Measurements from ENCODE around the gene WWC1.
"Not testable (repeated sequence)": the region's sequence is repeated elsewhere in the genome, so short reads cannot be mapped to it uniquely, and the experiment has no call there.

The WWC1 gene

DNA sequence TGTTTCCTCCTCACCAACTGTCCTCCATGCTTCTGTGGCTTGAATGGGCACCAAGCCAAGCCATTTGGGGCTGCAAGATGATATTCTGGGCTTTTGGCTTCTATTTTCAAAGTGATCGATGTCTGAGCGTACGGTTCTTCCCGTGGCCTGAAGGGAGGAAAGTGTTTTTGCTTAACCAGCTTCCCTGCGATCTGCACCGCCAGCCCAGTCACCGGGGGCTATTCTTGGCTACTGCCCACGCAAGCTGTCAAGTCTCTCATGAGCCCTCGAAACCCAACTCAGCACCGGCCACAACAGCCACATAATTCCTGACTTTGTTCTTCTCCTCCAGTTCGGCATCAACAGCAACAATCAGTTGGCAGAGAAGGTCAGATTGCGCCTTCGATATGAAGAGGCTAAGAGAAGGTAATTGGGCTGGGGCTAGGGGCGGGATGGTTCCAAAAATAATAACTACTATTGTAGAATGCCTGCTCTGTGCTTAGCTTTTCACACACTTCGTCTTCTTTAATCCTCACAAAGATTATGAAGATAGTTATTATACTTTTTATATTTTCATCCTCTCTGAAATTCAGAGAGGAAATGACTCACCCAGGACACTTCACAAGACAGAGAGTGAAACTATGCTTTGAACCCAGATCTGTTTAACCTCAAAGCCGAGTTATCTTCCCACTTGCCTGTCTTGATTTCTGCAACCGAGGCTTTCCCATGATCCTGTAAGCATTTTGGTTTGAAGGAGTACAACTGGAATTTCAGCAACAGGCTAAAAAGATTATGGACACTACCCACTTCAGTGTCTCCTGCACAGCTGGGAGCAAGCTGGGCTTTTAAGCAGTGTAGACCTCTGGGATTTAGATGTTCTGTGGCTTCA lies 118.4 kb downstream of the WWC1 start:
- no peak for DNase-seq (ENCODE audit: low read depth, low spot score)

DNA sequence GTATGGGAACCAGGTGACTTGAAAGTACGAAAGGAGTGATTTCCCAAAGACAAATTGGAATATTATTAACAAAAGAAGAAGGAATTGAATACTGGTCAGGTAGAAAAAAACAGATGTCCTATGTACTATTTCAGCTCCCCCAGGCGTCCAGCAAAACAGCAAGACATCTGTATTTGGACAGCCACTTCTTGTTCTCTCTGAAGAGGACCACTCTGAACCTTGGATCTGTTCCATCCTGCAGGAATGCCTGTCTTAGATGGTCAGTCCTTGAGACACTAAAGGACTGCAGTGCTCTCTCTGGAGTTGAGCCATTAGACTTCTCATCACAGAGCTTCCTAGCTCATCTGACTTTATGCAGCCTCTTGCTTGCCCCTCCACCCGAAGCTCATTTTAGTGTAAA lies 120.4 kb downstream of the WWC1 start:
- DNase-seq (ENCODE audit: low read depth, low spot score) = no peak

DNA sequence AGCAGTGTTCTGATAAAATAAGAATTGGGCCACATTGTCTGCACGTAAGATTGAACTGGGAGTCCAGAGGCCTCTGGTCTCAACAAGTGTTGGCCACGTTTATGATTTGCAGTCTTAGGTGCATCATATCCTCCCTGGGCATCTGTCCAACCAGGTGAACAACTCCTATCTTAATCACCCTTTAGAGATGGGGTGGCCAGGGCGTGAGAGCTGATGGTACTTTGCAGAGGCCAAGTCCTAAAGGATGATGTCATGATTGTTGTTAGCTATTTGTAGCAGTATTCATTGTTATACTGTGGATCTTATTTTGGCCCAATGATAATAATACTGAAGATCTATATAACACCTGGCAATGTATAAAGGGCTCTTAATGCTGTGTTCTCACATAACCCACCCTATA lies 121.6 kb downstream of the WWC1 start:
- no peak for DNase-seq (ENCODE audit: low read depth, low spot score)

DNA sequence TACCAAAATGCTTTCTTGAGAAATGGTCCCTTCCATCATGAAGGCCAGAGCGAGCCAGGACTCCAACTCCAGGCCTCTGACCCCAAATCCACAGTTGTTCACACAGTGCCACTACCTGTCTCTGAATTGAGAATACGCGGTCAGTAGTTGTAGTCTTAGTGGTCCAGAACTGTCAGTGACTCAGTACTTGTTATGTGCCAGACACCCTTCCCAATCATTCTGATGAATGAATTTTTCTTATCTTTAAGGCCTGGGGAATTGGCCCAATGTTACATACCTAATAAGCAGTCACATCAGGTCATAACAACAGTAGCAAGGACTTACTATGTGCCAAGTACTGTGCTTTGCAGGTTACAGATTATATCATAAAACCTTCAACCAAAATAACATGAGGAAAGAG lies 122.2 kb downstream of the WWC1 start:
- no peak for DNase-seq (ENCODE audit: low read depth, low spot score)

DNA sequence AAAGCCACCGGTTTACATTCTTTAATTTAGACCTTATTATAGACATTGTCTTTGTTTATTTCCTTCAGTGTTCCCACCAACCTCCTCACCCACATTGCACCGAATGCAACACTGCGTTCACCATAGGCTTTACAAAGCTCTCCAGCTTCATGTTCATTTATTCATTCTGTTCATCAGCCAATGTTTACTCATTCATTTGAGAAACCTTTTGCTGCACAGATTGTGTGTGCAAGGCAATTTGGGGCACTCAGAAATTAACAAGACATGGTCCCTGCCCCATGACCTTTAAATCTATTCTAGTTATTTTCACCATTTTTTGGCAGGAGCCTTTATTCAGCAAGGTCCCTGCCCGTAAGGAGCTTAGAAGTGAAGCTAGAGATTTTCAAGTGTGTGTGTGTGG lies 124.0 kb downstream of the WWC1 start:
- DNase-seq (ENCODE audit: low read depth, low spot score) = no peak

DNA sequence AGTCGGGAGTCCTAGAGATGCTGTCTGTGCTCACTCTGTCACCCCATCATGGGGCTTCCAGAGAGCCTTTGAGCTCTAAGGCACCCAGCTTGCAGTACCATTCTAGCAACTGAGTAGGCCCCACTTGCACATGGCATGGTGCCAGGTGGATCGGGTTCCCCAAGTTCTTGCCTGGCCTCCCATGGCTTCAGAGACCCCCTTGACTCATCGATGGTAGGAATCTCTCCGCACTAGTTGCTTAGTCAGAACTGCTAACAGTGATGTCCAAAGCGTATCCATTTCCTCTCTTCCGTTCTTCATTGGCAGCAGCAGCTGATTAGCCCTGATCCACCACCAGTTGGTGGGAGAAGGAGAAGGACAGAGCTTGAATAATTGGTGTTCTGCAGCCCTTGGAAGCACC lies 124.5 kb downstream of the WWC1 start:
- DNase-seq (ENCODE audit: low read depth, low spot score) = no peak

DNA sequence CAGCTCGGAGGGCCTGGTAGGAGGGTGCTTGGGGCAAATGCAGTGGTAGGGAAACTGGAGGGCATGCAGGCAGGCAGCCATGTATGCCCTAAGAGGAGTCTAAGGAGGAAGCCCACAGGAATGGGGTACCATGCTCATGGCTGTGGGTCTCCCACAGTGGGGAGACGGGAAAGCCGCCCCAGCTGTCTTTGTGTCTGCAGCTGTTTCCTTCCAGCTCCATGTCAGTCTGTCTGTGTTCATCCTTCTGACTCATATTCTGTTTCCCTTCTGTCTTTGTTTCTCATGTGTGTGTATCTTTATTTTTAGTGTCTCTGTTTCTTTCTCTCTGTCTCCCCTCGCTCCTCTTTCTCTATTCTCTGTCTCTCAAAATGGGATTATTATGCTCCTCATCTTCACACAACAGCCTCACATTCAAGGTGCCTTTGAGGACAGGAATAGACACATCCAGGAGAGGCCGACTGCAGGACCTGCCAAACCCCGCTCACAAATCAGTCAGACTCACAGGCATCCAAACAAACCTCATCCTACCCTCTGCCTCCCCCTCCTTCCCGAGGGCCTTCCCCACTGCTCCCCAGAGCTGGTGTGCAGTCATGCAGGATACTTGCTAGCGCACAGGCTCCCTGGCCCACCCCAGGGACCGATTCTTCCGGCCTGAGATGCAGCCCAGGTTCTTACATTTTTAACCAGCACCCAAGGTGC lies 126.4 kb downstream of the WWC1 start:
- DNase-seq (ENCODE audit: low read depth, low spot score) = no peak

DNA sequence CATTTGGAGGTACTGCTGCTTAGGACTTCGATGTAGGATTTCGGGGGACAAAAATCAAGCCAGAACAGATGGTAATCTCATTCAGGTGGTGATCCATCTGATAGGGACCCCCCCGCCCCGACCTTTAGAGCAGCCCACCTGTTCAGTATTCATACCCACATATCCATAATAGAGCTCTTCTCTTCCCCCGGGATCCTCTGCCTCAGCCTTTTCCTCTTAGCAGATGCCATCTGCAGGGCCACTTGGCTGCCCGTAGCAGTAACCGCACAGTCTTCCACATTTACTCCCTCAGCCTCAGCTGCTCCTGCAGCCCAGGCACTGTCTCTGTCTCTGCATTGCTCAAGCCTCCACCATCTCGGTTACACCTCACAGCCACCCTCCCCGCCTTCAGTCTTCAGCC lies 129.0 kb downstream of the WWC1 start:
- DNase-seq (ENCODE audit: low read depth, low spot score) = no peak

DNA sequence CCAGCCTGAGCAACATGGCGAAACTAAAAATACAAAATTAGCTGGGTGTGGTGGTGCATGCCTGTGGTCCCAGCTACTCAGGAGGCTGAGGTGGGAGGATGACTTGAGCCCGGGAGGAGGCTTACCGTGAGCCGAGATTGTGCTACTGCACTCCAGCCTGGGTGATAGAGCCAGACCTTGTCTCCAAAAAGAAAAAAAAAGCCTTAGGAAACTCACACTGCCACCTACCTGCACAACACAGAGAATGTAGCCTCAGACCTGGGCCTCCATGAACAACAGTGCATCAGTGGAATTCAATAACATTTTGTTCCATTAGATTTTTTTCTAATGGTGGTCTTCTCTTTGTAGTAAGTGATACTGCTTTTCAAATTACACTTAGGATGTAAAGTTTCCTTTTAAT lies 131.0 kb downstream of the WWC1 start:
- DNase-seq (ENCODE audit: low read depth, low spot score) = no peak

DNA sequence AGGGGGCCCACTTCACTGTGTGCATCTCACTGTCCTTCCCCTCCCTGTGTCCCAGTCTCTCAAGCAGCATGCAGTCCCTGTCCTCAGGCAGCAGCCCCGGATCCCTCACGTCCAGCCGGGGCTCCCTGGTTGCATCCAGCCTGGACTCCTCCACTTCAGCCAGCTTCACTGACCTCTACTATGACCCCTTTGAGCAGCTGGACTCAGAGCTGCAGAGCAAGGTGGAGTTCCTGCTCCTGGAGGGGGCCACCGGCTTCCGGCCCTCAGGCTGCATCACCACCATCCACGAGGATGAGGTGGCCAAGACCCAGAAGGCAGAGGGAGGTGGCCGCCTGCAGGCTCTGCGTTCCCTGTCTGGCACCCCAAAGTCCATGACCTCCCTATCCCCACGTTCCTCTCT lies 132.0 kb downstream of the WWC1 start:
- DNase-seq (ENCODE audit: low read depth, low spot score) = no peak

DNA sequence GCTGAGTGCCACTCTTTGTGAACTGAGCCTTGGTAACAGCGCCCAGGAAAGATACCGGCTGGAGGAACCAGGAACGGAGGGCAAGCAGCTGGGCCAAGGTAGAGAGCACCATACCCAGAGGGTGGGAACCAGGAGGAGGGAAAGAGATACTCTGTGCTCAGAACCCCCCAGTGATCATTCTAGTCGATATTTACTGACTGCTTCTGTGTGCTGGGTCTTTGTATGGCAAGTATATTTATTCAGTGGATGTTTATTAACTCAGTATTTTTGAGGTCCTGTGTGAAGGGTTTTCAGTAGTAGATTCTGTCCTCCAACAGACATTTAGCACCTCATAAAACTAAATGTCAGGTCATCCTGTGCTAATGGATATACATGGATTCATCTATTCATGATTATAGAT lies 132.5 kb downstream of the WWC1 start:
- no peak for DNase-seq (ENCODE audit: low read depth, low spot score)

DNA sequence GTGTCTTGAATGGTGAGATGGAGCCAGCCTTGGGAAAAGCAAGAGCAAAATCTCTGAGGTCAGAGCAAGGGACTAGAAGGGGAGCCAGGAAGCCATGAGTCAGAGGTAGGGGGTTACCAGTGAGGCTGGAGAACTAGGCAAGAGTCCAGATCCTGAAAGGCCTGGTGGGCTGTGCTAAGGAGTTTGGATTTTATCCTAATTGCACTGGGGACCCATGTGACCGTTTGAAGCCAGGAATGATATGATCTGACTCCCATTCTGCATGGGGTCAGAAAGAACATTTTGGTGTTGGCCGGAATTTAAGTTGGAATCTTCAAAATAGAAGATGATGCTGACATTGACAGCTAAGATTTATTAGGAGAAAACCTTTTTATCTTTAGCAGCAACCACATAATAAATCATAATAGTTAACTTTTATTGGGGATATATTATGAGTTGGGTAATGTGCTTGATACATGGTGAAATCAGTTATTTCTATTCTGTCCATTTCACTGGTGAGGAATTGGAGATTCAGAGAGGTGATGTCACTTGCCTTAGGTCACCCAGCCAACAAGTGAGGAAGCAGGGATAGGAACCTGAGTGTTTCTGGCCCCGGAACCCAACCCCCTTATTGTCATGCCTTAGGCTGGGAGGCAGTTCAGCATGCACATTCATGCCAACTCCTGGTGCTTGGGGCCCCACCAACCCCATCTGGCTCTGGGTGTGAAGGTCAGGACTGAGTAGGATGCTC lies 133.3 kb downstream of the WWC1 start:
- DNase-seq (ENCODE audit: low read depth, low spot score) = no peak

DNA sequence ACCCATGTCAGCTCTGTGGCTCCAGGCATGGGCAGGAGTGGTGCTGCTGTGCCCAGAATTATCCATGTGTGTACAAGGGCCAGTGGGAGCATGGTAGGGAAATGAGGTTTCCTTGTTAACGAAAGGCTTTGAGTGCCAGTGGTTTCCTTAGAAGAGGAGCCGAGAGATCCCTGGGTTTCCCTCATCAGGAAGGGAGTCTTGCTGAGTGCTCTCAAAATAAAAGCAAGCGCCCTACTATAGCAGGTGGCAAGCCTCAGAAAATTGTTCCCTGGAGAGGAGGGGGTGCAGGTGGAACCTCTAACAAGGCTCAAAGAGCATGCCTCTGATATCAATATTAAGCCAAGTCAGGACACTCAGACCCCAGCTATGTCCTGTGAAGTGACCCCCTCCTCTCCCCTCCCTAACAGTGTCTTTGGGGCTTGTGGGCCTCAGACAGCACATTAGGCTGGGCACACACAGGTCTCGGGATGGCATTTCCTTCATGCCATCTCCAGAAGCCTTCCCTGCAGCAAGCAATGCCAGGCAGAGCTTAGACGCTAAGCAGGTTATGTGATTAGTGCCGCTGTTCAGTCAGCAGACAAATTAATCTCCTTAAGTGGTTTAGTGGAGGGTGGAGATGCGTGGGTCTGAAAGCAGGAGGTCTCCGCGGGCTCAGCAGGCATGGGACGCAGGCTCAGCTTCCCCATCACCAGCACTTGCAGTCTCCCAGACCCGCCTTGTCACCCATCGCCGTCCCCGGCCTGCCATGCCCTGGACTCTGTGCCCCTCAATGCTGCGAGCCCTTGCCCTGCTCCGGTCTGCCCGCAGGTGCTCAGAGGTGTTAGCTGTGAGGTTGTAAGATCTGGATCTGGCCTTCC lies 134.8 kb downstream of the WWC1 start:
- no peak for DNase-seq (ENCODE audit: low read depth, low spot score)

DNA sequence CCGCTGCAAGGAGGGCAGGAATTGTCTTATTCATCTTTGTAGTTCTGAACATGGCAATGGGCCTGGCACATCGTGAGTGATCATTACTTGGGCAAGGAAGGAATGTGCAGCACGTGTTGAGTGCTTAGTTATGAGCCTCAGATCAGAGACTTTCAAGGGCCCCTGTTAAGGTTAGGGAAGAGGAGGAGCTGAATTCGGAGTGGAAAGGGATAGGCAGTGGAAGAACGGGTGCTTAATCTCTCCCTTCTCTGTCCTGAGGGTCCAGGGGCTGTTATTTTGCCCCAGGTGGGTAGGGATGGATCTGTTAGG lies 135.4 kb downstream of the WWC1 start:
- no peak for DNase-seq (ENCODE audit: low read depth, low spot score)

DNA sequence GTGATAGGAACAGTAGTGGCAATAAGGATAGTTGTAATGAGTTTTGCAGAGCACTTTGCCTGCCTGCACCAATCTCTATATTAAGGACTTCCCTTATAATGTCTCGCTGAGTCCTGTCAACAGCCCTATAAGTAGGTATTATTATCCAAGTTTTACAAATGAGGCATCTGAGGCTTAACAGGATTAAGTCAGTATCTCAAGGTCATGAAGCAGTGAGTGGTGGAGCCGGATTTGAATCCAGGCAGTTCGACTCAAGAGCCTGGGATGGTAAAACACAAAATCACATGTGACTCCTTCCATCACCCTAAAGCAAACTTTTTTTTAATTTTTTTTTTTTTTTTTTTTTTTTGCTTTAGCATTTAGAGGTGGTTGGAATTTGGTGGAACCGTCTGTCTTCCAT lies 135.8 kb downstream of the WWC1 start:
- no peak for DNase-seq (ENCODE audit: low read depth, low spot score)

DNA sequence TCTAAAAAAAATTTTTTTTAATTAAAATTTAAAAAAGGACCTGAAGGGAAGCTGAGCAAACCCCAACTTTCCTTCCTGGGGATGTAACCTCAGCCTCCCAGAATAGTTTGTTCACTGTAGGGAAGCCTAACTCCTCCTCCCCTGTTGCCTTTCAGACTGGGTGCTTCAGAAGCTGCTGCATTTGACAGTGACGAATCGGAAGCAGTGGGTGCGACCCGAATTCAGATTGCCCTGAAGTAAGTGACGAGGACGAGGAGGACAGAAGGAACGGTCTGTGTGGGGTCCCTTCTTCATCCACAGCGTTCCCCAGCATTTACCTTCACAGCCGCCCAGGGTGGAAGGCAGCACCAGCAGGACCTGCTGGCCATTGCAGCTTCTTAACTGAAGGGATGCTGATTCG lies 137.1 kb downstream of the WWC1 start:
- DNase-seq (ENCODE audit: low read depth, low spot score) = no peak

DNA sequence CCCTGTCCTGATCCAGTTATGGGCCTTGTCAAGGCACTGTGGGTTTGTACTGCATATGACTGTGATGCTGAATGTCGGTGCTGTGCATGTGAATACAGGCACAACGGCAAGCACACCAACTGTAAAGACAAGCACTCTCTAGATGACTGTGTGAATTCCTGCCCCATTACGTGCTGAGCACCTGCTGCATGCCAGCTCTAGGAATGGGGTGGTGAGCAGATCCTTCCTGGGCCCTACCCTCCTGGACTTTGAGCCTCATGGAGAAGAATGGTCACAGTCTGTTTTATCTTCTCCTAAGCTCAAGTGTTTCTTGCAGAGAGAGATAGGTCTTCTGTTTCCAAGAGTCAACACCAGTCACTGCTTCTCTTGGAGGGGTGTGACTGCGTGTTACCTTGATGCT lies 138.9 kb downstream of the WWC1 start:
- DNase-seq (ENCODE audit: low read depth, low spot score) = no peak

DNA sequence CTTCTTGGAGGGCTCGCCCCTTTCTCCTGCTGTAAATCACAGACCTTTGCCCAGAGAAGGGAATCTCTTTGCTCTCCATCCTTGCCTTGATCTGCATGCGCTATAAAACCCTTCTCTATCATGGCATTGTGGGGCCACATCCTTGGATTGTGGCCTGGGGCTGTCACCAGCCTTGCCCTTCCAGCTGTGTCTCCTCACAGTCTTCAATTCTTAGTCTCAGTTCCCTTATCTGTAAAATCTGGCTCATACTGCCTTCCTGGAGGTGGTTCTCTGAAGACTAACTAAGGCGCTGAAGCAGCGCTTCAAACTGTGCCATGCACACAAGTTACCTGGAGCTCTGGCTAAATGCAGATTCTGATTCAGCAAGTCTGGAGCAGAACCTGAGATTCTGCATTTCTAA lies 141.5 kb downstream of the WWC1 start:
- no peak for DNase-seq (ENCODE audit: low read depth, low spot score)

DNA sequence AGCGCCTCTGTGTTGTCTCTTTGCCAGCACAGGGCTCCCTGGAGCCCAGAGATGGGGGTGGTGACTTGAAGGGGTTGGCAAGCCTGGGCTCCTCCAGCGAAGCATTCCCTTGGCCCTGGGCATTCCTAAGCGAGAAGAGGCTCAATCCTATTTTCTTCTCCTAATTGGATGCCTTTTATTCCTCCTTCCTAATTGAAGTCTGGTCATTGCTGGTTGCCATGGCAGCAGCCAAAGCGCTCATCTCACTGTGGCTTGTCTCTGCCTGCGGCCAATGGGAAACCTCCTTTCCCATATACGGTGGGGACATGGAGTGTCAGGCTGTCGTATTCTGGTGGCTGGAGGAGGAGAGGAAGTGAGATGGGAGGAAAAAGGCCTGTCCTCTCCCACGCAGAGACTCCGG lies 142.6 kb downstream of the WWC1 start:
- DNase-seq (ENCODE audit: low read depth, low spot score) = no peak

DNA sequence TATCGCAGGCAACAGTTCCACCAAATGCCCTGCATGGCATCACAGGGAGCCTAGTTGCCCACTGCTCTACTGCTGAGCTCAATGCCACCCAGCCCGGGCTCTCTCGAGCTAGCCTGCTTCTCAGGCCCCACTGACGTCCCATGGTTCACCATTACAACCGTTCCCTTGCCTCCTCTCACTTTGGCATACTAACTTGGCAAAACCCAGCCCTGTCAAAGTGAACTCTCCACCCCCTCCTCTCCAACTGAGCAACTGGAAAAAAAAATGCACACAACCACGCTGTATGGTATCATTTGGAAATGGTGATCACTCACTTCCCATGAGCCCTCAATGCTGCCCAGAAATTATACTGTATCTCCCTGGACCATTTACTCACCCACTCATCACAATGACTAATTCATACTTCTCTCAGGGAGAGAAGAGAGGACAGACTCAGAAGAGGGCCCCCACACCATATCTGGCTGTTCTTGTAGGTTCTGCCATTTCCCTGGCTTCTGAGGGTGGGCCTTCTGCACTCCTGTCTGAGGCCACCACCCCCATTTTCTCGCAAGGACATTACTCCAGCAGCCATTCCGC lies 143.4 kb downstream of the WWC1 start:
- no peak for DNase-seq (ENCODE audit: low read depth, low spot score)

DNA sequence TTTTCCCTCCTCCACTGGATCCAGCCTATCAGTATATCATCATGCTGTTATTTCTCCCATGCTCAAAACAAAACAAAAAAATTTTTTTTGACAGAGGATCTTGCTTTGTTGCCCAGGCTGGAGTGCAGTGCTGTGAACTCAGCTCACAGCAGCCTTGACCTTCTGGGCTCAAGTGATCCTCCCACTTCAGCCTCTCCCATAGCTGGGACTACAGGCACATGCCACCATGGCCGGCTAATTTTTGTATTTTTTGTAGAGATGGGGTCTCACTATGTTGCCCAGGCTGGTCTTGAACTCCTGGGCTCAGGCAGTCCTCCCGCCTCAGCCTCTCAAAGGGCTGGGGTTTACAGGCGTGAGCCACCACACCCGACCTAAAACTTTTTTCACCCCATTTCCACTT lies 143.9 kb downstream of the WWC1 start:
- not testable (repeated sequence) for DNase-seq (ENCODE audit: low read depth, low spot score)

DNA sequence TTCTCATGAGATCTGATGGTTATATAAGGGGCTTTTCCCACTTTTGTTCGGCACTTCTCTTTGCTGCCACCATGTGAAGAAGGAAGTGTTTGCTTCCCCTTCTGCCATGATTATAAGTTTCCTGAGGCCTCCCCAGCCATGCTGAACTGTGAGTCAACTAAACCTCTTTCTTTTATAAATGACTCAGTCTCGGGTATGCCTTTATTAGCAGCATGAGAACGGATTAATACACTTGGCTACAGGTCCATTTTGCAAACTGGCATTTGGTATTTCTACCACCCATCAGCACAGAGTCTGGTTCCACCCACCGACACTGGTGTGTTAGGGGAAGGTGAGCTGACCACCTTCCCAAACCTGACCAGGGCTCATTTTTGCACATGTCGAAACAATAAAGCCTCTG lies 146.9 kb downstream of the WWC1 start:
- no peak for DNase-seq (ENCODE audit: low read depth, low spot score)
